WTC11 (cell line): Measurements from ENCODE around the gene NRN1L. TPM values are rescaled to one million over a fixed set of nuclear protein-coding genes. Genes with fewer than 3 reads are reported as not detected.
A peak's percentile ranks its signal among the peaks of the same experiment; 100 is the strongest.

ENCODE experiments used
- ATAC-seq: fragments of 200-7000 bp; cut with Tn5 transposase; 2 replicates; pipeline ENCODE4 v1.10.0; 2021; ENCODE audit warnings: mild to moderate bottlenecking, moderate library complexity
- CTCF ChIA-PET: fragments of 300-600 bp; sonication (Branson Sonifier 250); formaldehyde crosslinking; loops from one replicate; lab custom pipeline; 2021; ENCODE audit warnings: antibody characterized with exemption; lab: Charles Lee
- POLR2A ChIA-PET: fragments of 350-600 bp; sonication (Branson Sonifier 250); formaldehyde crosslinking; loops from one replicate; lab custom pipeline; 2021; ENCODE audit warnings: antibody characterized with exemption; lab: Charles Lee
- DNase-seq: peaks from one replicate; pipeline ENCODE4 v3.0.0; 2021; ENCODE audit warnings: low spot score
- H3K27ac Mint-ChIP-seq: 2 replicates; pipeline ENCODE4 v1.8.0; 2021; ENCODE audit warnings: mixed read lengths
- H3K27me3 Mint-ChIP-seq: 2 replicates; pipeline ENCODE4 v1.8.0; 2021; ENCODE audit warnings: low read depth, mild to moderate bottlenecking, moderate library complexity, mixed read lengths
- H3K36me3 Mint-ChIP-seq: 2 replicates; pipeline ENCODE4 v1.8.0; 2021; ENCODE audit warnings: mixed read lengths
- H3K4me1 Mint-ChIP-seq: 2 replicates; pipeline ENCODE4 v1.8.0; 2022; ENCODE audit warnings: mixed read lengths
- H3K4me3 Mint-ChIP-seq: 2 replicates; pipeline ENCODE4 v1.8.0; 2021; ENCODE audit warnings: mild to moderate bottlenecking, moderate library complexity, mixed read lengths
- H3K9me3 Mint-ChIP-seq: 2 replicates; pipeline ENCODE4 v1.8.0; 2021; ENCODE audit warnings: mixed read lengths
- ATF1 ChIP-seq: sonication (generic); formaldehyde crosslinking; IDR thresholded peaks from 2 replicates; pipeline ENCODE4 v1.8.1; 2023; ENCODE audit warnings: mild to moderate bottlenecking, moderate library complexity, missing genetic modification reagents
- ATF6 ChIP-seq: sonication (generic); formaldehyde crosslinking; IDR thresholded peaks from 2 replicates; pipeline ENCODE4 v1.8.1; 2023; ENCODE audit warnings: mild to moderate bottlenecking, missing genetic modification reagents
- CBFB ChIP-seq: sonication (generic); formaldehyde crosslinking; IDR thresholded peaks from 2 replicates; pipeline ENCODE4 v1.8.1; 2022; ENCODE audit warnings: mild to moderate bottlenecking, low read depth, missing genetic modification reagents
- FOXP1 ChIP-seq: sonication (generic); formaldehyde crosslinking; IDR thresholded peaks from 2 replicates; pipeline ENCODE4 v1.8.0; 2022; ENCODE audit warnings: missing genetic modification reagents, mild to moderate bottlenecking, moderate library complexity, borderline replicate concordance
- HMGA2 ChIP-seq: fragments of 250-450 bp; sonication (Bioruptor Pico); IDR thresholded peaks from 2 replicates; pipeline ENCODE4 v1.4.0; 2021; ENCODE audit warnings: mild to moderate bottlenecking, moderate library complexity
- IRF1 ChIP-seq: sonication (generic); formaldehyde crosslinking; IDR thresholded peaks from 2 replicates; pipeline ENCODE4 v1.8.0; 2023; ENCODE audit warnings: missing genetic modification reagents
- JAZF1 ChIP-seq: fragments of 250-450 bp; sonication (Bioruptor Pico); IDR thresholded peaks from 2 replicates; pipeline ENCODE4 v1.9.0; 2021; ENCODE audit warnings: moderate library complexity, mild to moderate bottlenecking, inconsistent platforms
- STAT6 ChIP-seq: sonication (generic); formaldehyde crosslinking; conservative IDR thresholded peaks from 2 replicates; pipeline ENCODE4 v1.8.1; 2023; ENCODE audit warnings: mild to moderate bottlenecking, low read depth, missing genetic modification reagents, moderate library complexity
- TP53 ChIP-seq: sonication (generic); formaldehyde crosslinking; IDR thresholded peaks from 2 replicates; pipeline ENCODE4 v1.8.1; 2023; ENCODE audit warnings: mild to moderate bottlenecking, missing genetic modification reagents
- USF2 ChIP-seq: sonication (generic); formaldehyde crosslinking; IDR thresholded peaks from 2 replicates; pipeline ENCODE4 v1.8.1; 2023; ENCODE audit warnings: mild to moderate bottlenecking, missing genetic modification reagents, moderate library complexity
- ZBTB21 ChIP-seq: sonication (generic); formaldehyde crosslinking; IDR thresholded peaks from 2 replicates; pipeline ENCODE4 v1.8.1; 2023; ENCODE audit warnings: mild to moderate bottlenecking, missing genetic modification reagents, borderline replicate concordance
- ZMAT4 ChIP-seq: fragments of 250-450 bp; sonication (Bioruptor Pico); IDR thresholded peaks from 2 replicates; pipeline ENCODE4 v1.9.0; 2021; ENCODE audit warnings: mild to moderate bottlenecking
- ZNF232 ChIP-seq: sonication (generic); formaldehyde crosslinking; IDR thresholded peaks from 2 replicates; pipeline ENCODE4 v1.8.0; 2022; ENCODE audit warnings: mild to moderate bottlenecking, missing genetic modification reagents
- ZNF317 ChIP-seq: sonication (generic); formaldehyde crosslinking; IDR thresholded peaks from 2 replicates; pipeline ENCODE4 v1.8.1; 2023; ENCODE audit warnings: low read depth, mild to moderate bottlenecking, moderate library complexity, missing genetic modification reagents, borderline replicate concordance
- total RNA-seq: library from RNA; stranded (reverse); gene quantifications from 3 replicates; pipeline ENCODE4 v1.2.3, GENCODE V29; 2021
- TF ChIP-seq, protein P1 (sequence below): sonication (generic); formaldehyde crosslinking; IDR thresholded peaks from 2 replicates; pipeline ENCODE4 v1.8.0; 2022; ENCODE audit warnings: mild to moderate bottlenecking, missing genetic modification reagents
- TF ChIP-seq, protein P2 (sequence below): sonication (generic); formaldehyde crosslinking; IDR thresholded peaks from 2 replicates; pipeline ENCODE4 v1.8.0; 2022; ENCODE audit warnings: missing genetic modification reagents

Gene NRN1L
- total RNA-seq, 1 experiment from 2014 or later = 12.4 TPM

DNA sequence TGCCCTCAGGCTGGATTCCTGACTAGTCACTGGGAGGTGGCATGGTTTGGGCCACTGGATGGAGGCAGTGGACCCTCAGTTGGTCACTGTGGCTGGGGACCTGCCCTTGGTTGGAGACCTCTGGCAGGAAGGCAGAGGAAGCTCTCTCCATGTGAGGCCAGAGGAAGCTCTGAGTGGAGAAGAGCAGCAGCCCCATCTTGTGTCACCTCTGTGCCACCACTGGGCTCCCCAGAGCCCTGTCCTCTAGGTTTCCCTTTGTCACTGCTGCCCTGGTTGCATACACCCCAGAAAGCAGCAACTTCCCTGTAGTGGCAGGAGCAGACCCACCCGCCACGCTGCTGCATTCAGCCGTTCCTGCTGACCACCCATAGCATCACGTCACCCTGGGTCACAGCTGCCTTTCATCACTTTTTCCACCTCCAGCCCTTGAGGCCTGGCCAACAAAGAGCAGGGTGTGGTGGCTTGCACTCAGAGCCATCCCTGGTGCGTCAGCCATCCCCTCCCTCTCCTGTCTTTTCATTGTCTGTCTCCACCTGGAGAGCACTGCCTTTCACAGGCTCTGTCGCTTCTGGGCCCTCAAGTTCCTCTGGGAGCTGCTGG, 35.0 kb downstream of the NRN1L start:
- peaks cover 36% of the 10 kb centered on the region for H3K4me1 Mint-ChIP-seq
- H3K27me3 Mint-ChIP-seq = no peaks in the 10 kb centered on the region; the same call in 1 of the 2 replicates
- H3K27ac Mint-ChIP-seq = no peak overlapping the region
- POLR2A ChIA-PET = interaction anchor here (1.0 kb wide), 1 partner anchor 35 kb away, joined by 4 read pairs; the partner anchor contains the start of gene NRN1L
- ATAC-seq (peak; percentile 8; the same call in 1 of the 2 replicates), DNase-seq (no peak)
- no peaks in the 10 kb centered on the region; the same call in 1 of the 2 replicates for H3K36me3 Mint-ChIP-seq
- TF ChIP-seq HMGA2 (CRISPR knock-in tag) (no peak), TP53 (CRISPR knock-in tag) (no peak), ZNF317 (no peak), ZMAT4 (CRISPR knock-in tag) (no peak), USF2 (CRISPR knock-in tag) (no peak), ATF1 (CRISPR knock-in tag) (no peak), CBFB (CRISPR knock-in tag) (no peak), FOXP1 (CRISPR knock-in tag) (no peak), IRF1 (CRISPR knock-in tag) (no peak), STAT6 (CRISPR knock-in tag) (no peak), ZBTB21 (no peak), ZNF232 (no peak), JAZF1 (no peak), ATF6 (no peak)
- TF ChIP-seq, protein P1, sequence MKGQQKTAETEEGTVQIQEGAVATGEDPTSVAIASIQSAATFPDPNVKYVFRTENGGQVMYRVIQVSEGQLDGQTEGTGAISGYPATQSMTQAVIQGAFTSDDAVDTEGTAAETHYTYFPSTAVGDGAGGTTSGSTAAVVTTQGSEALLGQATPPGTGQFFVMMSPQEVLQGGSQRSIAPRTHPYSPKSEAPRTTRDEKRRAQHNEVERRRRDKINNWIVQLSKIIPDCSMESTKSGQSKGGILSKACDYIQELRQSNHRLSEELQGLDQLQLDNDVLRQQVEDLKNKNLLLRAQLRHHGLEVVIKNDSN (CRISPR knock-in tag) = no peak
- TF ChIP-seq, protein P2, sequence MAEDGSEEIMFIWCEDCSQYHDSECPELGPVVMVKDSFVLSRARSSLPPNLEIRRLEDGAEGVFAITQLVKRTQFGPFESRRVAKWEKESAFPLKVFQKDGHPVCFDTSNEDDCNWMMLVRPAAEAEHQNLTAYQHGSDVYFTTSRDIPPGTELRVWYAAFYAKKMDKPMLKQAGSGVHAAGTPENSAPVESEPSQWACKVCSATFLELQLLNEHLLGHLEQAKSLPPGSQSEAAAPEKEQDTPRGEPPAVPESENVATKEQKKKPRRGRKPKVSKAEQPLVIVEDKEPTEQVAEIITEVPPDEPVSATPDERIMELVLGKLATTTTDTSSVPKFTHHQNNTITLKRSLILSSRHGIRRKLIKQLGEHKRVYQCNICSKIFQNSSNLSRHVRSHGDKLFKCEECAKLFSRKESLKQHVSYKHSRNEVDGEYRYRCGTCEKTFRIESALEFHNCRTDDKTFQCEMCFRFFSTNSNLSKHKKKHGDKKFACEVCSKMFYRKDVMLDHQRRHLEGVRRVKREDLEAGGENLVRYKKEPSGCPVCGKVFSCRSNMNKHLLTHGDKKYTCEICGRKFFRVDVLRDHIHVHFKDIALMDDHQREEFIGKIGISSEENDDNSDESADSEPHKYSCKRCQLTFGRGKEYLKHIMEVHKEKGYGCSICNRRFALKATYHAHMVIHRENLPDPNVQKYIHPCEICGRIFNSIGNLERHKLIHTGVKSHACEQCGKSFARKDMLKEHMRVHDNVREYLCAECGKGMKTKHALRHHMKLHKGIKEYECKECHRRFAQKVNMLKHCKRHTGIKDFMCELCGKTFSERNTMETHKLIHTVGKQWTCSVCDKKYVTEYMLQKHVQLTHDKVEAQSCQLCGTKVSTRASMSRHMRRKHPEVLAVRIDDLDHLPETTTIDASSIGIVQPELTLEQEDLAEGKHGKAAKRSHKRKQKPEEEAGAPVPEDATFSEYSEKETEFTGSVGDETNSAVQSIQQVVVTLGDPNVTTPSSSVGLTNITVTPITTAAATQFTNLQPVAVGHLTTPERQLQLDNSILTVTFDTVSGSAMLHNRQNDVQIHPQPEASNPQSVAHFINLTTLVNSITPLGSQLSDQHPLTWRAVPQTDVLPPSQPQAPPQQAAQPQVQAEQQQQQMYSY (CRISPR knock-in tag) = no peak
- H3K9me3 Mint-ChIP-seq = no peaks in the 10 kb centered on the region
- CTCF ChIA-PET = interaction anchor here (0.6 to 1.7 kb wide), 5 partner anchors 22 to 464 kb away, joined by 3 to 12 read pairs (median 5); no protein-coding TSS in a partner anchor
- no peak overlapping the region for H3K4me3 Mint-ChIP-seq
